RWPE2 (cell line): ENCODE measurements around the gene LDB2.

Experiments
- ATAC-seq: fragments of 200-7000 bp; cut with Tn5 transposase; 3 replicates; pipeline ENCODE4 v1.9.1; 2021; ENCODE audit warnings: low read depth
- DNase-seq: peaks from one replicate; pipeline ENCODE4 v3.0.0-alpha.2; 2020; ENCODE audit warnings: low spot score
- H3K27ac ChIP-seq: fragments of 450-650 bp; 2 replicates; pipeline ENCODE4 v1.5.1; 2017; ENCODE audit warnings: mild to moderate bottlenecking; ENCODE audit not compliant: poor library complexity, severe bottlenecking
- H3K27me3 ChIP-seq: fragments of 250-450 bp; sonication (Bioruptor Pico); 2 replicates; pipeline ENCODE4 v1.5.1; 2021; ENCODE audit warnings: mild to moderate bottlenecking, moderate library complexity; ENCODE audit not compliant: insufficient read depth, poor library complexity, severe bottlenecking
- H3K36me3 ChIP-seq: fragments of 250-450 bp; sonication (Bioruptor Pico); 2 replicates; pipeline ENCODE4 v1.5.1; 2020; ENCODE audit warnings: low read depth, mild to moderate bottlenecking, moderate library complexity
- H3K4me1 ChIP-seq: fragments of 250-450 bp; sonication (Bioruptor Pico); 2 replicates; pipeline ENCODE4 v1.5.1; 2021; ENCODE audit warnings: mild to moderate bottlenecking, moderate library complexity; ENCODE audit not compliant: insufficient read depth, poor library complexity, severe bottlenecking
- H3K4me3 ChIP-seq: fragments of 250-450 bp; sonication (Bioruptor Pico); 2 replicates; pipeline ENCODE4 v1.5.1; 2021; ENCODE audit warnings: mild to moderate bottlenecking, moderate library complexity; ENCODE audit not compliant: severe bottlenecking
- H3K9me3 ChIP-seq: fragments of 250-450 bp; sonication (Bioruptor Pico); 2 replicates; pipeline ENCODE4 v1.5.1; 2021; ENCODE audit warnings: mild to moderate bottlenecking, moderate library complexity; ENCODE audit not compliant: severe bottlenecking
- CTCF ChIP-seq: fragments of 450-650 bp; IDR thresholded peaks from one replicate; pipeline ENCODE4 v1.5.1; 2017; ENCODE audit warnings: mild to moderate bottlenecking, moderate library complexity; ENCODE audit not compliant: poor library complexity, severe bottlenecking

LDB2 gene

DNA sequence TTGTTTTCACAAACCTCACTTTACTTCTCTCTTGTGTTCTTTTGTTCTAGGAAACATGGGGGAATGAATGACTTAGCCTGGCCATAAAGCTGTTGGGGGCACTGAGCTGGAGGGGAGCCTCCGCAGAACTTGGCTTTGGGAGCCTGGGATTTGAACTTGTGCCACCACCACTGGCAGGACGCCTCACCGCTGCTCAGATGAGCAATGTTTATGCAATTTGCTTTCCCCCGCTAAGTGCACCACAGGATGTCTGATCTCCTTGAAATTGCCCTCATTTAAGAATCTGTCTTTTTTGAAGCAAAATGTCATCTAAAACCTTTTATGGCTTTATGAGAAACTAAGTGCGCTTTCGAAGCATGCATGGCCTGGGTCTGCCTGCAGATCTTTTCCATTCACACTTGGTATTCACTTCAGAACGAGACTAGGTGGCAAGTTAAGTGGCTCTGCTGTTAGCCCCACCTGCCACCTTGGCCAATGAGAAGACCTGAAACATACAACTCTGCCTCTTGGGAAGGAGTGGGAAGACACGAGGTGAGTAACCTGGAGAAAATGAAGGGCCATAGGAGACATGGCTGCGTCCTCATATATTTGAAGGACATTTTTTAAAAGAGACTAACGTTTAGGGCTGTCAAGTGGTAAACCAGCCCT, 119.3 kb downstream of the LDB2 start:
- Histone ChIP-seq H3K4me3 (no peak overlapping the region), H3K27ac (no peak overlapping the region), H3K36me3 (no peaks in the 10 kb centered on the region), H3K9me3 (no peaks in the 10 kb centered on the region), H3K4me1 (no peaks in the 10 kb centered on the region), H3K27me3 (peaks cover 5% of the 10 kb centered on the region)
- DNase-seq (no peak), ATAC-seq (no peak)
- TF ChIP-seq CTCF: no peak

DNA sequence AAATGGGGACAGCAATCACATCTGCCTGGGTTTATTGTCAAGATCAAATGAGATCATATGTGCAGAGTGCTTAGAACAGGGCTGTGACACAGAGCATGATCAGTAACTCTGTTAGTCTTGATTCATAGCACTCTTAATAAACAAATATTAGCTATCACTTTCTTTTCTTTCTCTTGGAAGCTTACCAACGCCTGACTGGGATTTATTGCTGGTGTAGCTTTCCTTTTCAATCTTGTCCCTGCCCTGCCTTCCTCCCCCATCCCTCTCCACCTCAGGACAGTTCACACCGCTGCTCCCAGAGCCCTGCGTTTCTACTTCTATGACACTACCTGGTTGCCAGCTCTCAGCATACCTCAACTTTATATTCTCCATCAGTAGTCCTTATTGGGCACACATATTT, 120.7 kb downstream of the LDB2 start:
- TF ChIP-seq CTCF: no peak
- DNase-seq (no peak), ATAC-seq (no peak)
- Histone ChIP-seq H3K27me3 (peaks cover 5% of the 10 kb centered on the region), H3K4me1 (no peaks in the 10 kb centered on the region), H3K4me3 (no peak overlapping the region), H3K27ac (no peak overlapping the region), H3K9me3 (no peaks in the 10 kb centered on the region), H3K36me3 (no peaks in the 10 kb centered on the region)

GRCh38 chr4:16775411-16776154, 122.9 kb downstream of the LDB2 start:
- peaks cover 5% of the 10 kb centered on the region for H3K27me3 ChIP-seq
- H3K27ac ChIP-seq: no peak overlapping the region
- H3K4me1 ChIP-seq: no peaks in the 10 kb centered on the region
- DNase-seq (no peak), ATAC-seq (no peak)
- TF ChIP-seq CTCF: no peak
- H3K36me3 ChIP-seq: no peaks in the 10 kb centered on the region
- H3K9me3 ChIP-seq: no peaks in the 10 kb centered on the region
- no peak overlapping the region for H3K4me3 ChIP-seq

GRCh38 chr4:16772366-16772850, 126.0 kb downstream of the LDB2 start:
- Histone ChIP-seq H3K4me3 (no peak overlapping the region), H3K4me1 (no peaks in the 10 kb centered on the region), H3K36me3 (no peaks in the 10 kb centered on the region), H3K27me3 (peaks cover 5% of the 10 kb centered on the region), H3K27ac (no peak overlapping the region), H3K9me3 (no peaks in the 10 kb centered on the region)
- no peak for ATAC-seq
- TF ChIP-seq CTCF: no peak
- DNase-seq: no peak

DNA sequence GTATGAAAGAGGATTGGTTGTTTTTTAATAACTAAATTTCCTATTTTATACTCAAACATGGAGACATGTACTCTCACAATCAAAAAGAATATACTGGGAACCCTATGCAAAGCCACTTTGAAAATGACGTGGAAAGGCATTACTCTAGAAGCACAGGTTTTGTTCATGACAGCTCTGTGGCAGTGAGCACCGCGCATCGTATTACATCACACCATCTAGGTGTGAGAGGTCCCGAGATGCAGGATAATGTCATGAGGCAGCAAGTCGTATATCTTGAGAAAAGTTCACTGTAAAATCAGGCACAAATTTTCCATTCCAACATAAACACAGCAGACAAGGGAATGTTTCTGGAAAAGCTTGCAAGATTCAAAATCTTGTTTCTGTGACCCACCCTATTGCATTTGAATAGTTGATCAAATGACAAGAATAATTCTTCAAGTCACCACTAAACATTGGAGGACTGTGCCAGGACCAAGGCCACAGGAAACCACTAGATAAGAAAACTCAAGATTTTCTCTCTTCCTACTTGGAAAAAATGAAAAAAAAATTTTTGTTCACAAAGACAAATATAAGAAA, 127.6 kb downstream of the LDB2 start:
- DNase-seq (no peak), ATAC-seq (no peak)
- TF ChIP-seq CTCF: no peak
- no peaks in the 10 kb centered on the region for H3K9me3 ChIP-seq
- H3K27ac ChIP-seq: no peak overlapping the region
- no peak overlapping the region for H3K4me3 ChIP-seq
- H3K27me3 ChIP-seq: no peaks in the 10 kb centered on the region
- no peaks in the 10 kb centered on the region for H3K4me1 ChIP-seq
- no peaks in the 10 kb centered on the region for H3K36me3 ChIP-seq
